Upper lobe of left lung (tissue), 4 donors: ENCODE measurements around the gene KRTAP5-10.

Source experiments
- EP300 ChIP-seq, 4 donors: sonication (generic); formaldehyde crosslinking; IDR thresholded peaks; one replicate each; pipeline ENCODE4 v1.5.1; 2017; ENCODE audit warnings: antibody characterized with exemption in 4 of 4, control low read depth in 2 of 4
- POLR2A ChIP-seq, 4 donors: fragments of 450-650 bp; IDR thresholded peaks; one replicate each; pipeline ENCODE4 v1.5.1; 2016 to 2017; ENCODE audit warnings: antibody characterized with exemption in 4 of 4, mild to moderate bottlenecking in 2 of 4
- TF ChIP-seq, protein P1 (sequence below), 6 experiments: fragments of 450-650 bp in 4 of 6; fragments of 200-600 bp in 2 of 6; sonication (generic) in 2 of 6; IDR thresholded peaks; one replicate each; pipeline ENCODE4 v1.5.1; 2016 to 2019; ENCODE audit warnings: antibody characterized with exemption in 6 of 6

- TF ChIP-seq, protein P1, sequence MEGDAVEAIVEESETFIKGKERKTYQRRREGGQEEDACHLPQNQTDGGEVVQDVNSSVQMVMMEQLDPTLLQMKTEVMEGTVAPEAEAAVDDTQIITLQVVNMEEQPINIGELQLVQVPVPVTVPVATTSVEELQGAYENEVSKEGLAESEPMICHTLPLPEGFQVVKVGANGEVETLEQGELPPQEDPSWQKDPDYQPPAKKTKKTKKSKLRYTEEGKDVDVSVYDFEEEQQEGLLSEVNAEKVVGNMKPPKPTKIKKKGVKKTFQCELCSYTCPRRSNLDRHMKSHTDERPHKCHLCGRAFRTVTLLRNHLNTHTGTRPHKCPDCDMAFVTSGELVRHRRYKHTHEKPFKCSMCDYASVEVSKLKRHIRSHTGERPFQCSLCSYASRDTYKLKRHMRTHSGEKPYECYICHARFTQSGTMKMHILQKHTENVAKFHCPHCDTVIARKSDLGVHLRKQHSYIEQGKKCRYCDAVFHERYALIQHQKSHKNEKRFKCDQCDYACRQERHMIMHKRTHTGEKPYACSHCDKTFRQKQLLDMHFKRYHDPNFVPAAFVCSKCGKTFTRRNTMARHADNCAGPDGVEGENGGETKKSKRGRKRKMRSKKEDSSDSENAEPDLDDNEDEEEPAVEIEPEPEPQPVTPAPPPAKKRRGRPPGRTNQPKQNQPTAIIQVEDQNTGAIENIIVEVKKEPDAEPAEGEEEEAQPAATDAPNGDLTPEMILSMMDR (IDR thresholded peaks at IDR 0.05), result no peak
- TF ChIP-seq POLR2A (IDR thresholded peaks at IDR 0.05), result no peak
- TF ChIP-seq EP300 (IDR thresholded peaks at IDR 0.05), result no peak
These were observed 26.7 kb upstream of the KRTAP5-10 start for GRCh38 chr11:71538666-71538990.
